Measurements from ENCODE around the gene HYAL4. TPM values are rescaled to one million over a fixed set of nuclear protein-coding genes. Genes with fewer than 3 reads are reported as not detected.

HYAL4 gene
- total and polyA plus RNA-seq, 2 donors (not counting 3 experiments of a cell fraction or from before 2014, with no cell fraction given): not detected

GRCh38 chr7:123821320-123821719 lies 23.6 kb upstream of the HYAL4 start:
- Histone ChIP-seq H3K4me2 (ENCODE audit: insufficient read depth, low read length) (no peak overlapping the region), H3K4me3 (replicated peaks in 1 of 3; ENCODE audit: insufficient read depth in 1 of 3, low read depth in 1 of 3, low read length in 3 of 3) (no peak overlapping the region), H3K9me1 (replicated peaks; ENCODE audit: control insufficient read depth, extremely low read depth, insufficient read depth, low read length) (no peaks in the 10 kb centered on the region), H3K9ac (replicated peaks; ENCODE audit: extremely low read depth, insufficient read depth, low read length) (no peak overlapping the region), H3K79me2 (ENCODE audit: control insufficient read depth, insufficient read depth, low read length) (no peaks in the 10 kb centered on the region), H3K9me3 (replicated peaks; ENCODE audit: control insufficient read depth, insufficient read depth, low read length) (no peaks in the 10 kb centered on the region), H4K20me1 (replicated peaks; ENCODE audit: control insufficient read depth, extremely low read depth, insufficient read depth, low read length) (no peaks in the 10 kb centered on the region), H3K4me1 (ENCODE audit: control insufficient read depth, extremely low read depth, insufficient read depth, low read length) (no peaks in the 10 kb centered on the region), H2AFZ (ENCODE audit: low read depth, low read length) (no peak overlapping the region), H3K36me3 (ENCODE audit: control insufficient read depth in 2 of 2, extremely low read depth in 1 of 2, insufficient read depth in 2 of 2, low read length in 2 of 2) (no peaks in the 10 kb centered on the region), H3K27me3 (ENCODE audit: control insufficient read depth in 2 of 2, insufficient read depth in 2 of 2, low read length in 2 of 2) (no peaks in the 10 kb centered on the region), H3K27ac (ENCODE audit: insufficient read depth, low read depth, low read length) (no peak overlapping the region)
- dilution Hi-C loops (cut with MboI; ENCODE audit: extremely low pct_ligation_motif_present, low sequenced_read_pairs) (no loop called here), intact Hi-C loops (cut with micrococcal nuclease) (no loop called here)
- DNase-seq (ENCODE audit: low read depth, low spot score) (no peak), FAIRE-seq (no peak)
- POLR2A ChIA-PET: no interaction called here
- CTCF ChIA-PET: interaction anchor here (1.0 kb wide), 1 partner anchor 8 kb away, joined by 3 read pairs; no protein-coding TSS in a partner anchor
- TF ChIP-seq MAX (IDR thresholded peaks at IDR 0.05; ENCODE audit: insufficient read depth, insufficient read length) (no peak), FOS (IDR thresholded peaks at IDR 0.05; ENCODE audit: borderline replicate concordance, insufficient read depth, low read length) (no peak), GATA2 (IDR thresholded peaks at IDR 0.05; ENCODE audit: insufficient read depth, insufficient read length, low read depth, low read length) (no peak), MYC (IDR thresholded peaks at IDR 0.05; ENCODE audit: low read depth, low read length) (no peak), JUN (IDR thresholded peaks at IDR 0.05; ENCODE audit: borderline replicate concordance, insufficient read depth, insufficient read length, low read depth) (no peak), CTCF (IDR thresholded peaks at IDR 0.05; ENCODE audit: extremely low read depth in 1 of 2, insufficient read depth in 1 of 2, low read depth in 1 of 2, low read length in 2 of 2) (no peak), POLR2A (IDR thresholded peaks at IDR 0.05; ENCODE audit: low read depth, low read length) (no peak), EZH2 (IDR thresholded peaks at IDR 0.05; ENCODE audit: borderline replicate concordance, low read depth, low read length, severe bottlenecking) (no peak), POLR2AphosphoS5 (IDR thresholded peaks at IDR 0.05; ENCODE audit: insufficient read depth, low read depth, low read length) (no peak)
- BruUV-seq (replicated peaks): no TSS peak

Measured in endothelial cell of umbilical vein (primary cell).